Colon (tissue), 2 donors: Measurements from ENCODE around the gene INSYN2A.

Experiments used
- FAIRE-seq: peaks from 2 replicates; lab custom pipeline; 2012; peaks lifted over from hg19 to GRCh38; lab: Jason Lieb, UNC
- donor health status: control.
- donor health status: control.

INSYN2A gene

GRCh38 chr10:127154831-127155620 is 41.4 kb downstream of the INSYN2A start:
- FAIRE-seq, result no peak

DNA sequence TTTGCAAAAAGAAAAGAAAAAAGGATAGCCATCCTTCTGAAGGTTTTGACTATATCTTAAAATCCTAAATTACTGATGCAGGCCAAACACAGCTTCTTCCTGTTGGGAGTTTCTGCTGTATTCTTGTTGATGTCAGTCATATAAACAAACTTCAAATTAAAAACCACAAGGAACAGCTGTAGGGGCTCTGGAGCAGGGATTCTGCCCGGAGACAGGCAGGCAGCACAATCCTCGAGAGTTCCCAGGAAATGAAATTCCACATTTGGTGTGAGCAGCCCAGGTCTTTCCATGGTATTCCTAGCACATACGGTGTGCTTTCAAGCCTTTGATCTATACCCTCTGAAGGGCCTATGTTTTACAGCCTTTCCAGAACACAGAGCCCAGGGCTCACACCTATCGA is 43.2 kb downstream of the INSYN2A start:
- FAIRE-seq, result no peak

DNA sequence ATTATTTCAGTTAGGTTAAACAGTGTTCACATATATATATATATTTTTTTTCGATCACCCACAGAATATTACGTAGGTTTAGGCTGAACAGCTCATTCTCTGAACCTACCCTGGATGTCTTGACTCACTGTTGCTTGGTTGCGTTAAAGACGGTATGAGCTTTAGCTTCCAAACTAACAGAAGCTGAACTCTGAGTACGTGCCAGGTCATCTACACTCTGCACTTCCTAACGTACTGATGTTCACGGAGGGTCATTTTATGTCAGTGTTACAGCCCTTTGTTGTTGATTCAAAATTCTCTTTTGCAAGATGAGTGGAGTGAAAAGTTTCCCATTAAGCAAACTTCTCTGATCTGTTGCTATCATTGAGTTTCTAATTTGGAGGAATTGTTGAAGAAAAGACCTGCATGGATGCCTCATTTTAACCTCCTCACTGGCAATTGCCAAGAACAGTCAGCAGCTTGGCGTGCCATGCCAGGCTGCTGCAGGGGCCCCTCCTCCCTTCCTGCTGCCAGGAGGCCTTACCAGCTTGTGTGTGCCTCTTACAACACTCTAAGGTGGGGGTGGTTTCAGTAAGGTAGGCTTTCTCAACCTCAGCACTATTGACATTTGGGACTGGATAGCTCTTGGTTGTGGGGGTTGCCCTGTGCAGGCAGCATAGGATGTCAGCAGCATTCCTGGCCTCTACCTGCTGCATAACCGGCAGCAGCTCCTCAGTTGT is 44.3 kb downstream of the INSYN2A start:
- no peak for FAIRE-seq

GRCh38 chr10:127151541-127151940 is 44.9 kb downstream of the INSYN2A start:
- no peak for FAIRE-seq

DNA sequence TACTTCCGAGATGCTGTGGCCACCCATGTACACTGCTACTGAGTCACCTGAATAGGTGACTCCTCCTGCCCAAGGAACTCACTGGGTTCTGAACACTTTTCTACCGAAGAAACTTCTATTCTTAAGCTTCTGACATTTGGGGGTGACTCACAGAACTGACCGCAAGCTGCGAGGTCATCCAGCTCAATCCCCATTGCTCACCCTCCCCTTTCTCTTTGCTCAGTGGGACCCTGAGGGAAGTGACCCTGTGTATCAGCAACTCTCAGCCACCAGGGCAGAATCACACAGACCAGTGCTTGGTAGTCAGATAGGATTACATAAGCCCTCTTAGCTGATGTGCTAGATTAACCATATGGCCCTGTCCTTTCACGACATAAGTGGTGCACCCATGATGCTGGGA is 46.3 kb downstream of the INSYN2A start:
- FAIRE-seq, result no peak

GRCh38 chr10:127149501-127150081 is 46.8 kb downstream of the INSYN2A start:
- no peak for FAIRE-seq

- FAIRE-seq, result no peak
Observed at GRCh38 chr10:127148933-127149220, 47.5 kb downstream of the INSYN2A start.

- FAIRE-seq, result no peak
Observed at GRCh38 chr10:127148066-127148932, 48.1 kb downstream of the INSYN2A start.

DNA sequence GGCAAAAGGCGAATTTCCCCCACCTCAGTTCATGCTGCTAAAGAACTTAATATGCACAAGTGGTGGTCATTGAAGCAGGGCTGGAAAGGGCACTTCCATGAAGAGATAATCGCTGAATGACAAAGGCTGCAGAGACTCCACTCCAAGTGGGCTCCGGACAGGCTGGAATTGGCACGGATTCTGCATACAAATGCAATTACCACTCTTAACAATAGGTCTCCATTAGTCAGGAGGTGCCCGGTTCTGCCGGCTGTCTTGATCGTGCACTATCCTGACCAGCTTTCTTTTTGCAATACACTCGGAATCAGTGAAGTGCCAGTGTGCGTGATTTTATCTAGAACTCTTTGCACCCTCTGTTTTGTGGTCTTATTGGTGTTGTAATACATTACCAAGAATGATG is 49.7 kb downstream of the INSYN2A start:
- FAIRE-seq, result no peak
